CD4-positive, alpha-beta memory T cell (primary cell): ENCODE data around the gene PLEKHA1. TPM values are rescaled to one million over a fixed set of nuclear protein-coding genes. Genes with fewer than 3 reads are reported as not detected.

Source experiments
- CTCF ChIA-PET: fragments of 350-600 bp; sonication (Branson Sonifier 250); formaldehyde crosslinking; loops from one replicate; lab custom pipeline; 2021; ENCODE audit warnings: inconsistent platforms; ENCODE audit not compliant: partially characterized antibody; lab: Charles Lee
- POLR2A ChIA-PET: fragments of 350-600 bp; sonication (Branson Sonifier 250); formaldehyde crosslinking; loops from one replicate; lab custom pipeline; 2021; ENCODE audit not compliant: partially characterized antibody; lab: Charles Lee
- DNase-seq, 5 donors: peaks; one replicate each; pipeline versions ENCODE4 v3.0.0 to v3.0.0-alpha.2; 2020 to 2022; ENCODE audit warnings: mixed read lengths in 1 of 5
- H3K27ac ChIP-seq: one replicate; pipeline ENCODE4 v1.7.0; 2013; ENCODE audit warnings: low read depth, low read length
- H3K27me3 ChIP-seq: 2 replicates; pipeline ENCODE4 v1.7.0; 2013; ENCODE audit warnings: mild to moderate bottlenecking, low read length, moderate library complexity; ENCODE audit not compliant: insufficient read depth
- H3K36me3 ChIP-seq: 2 replicates; pipeline ENCODE4 v1.7.0; 2013; ENCODE audit warnings: mild to moderate bottlenecking, low read length, moderate library complexity; ENCODE audit not compliant: insufficient read depth
- H3K4me1 ChIP-seq: 2 replicates; pipeline ENCODE4 v1.7.0; 2013; ENCODE audit warnings: mild to moderate bottlenecking, low read length, moderate library complexity; ENCODE audit not compliant: insufficient read depth
- H3K4me3 ChIP-seq, 2 donors: one replicate each; pipeline ENCODE4 v1.7.0; 2013; ENCODE audit warnings: low read length in 2 of 2, mild to moderate bottlenecking in 1 of 2
- H3K9me3 ChIP-seq, 2 donors: one replicate each; pipeline ENCODE4 v1.7.0; 2013; ENCODE audit warnings: low read length in 2 of 2, control low read depth in 1 of 2; ENCODE audit not compliant: control insufficient read depth in 1 of 2
- H3K27ac Mint-ChIP-seq, 7 donors: one replicate each; pipeline ENCODE4 v1.8.0; 2020 to 2021; ENCODE audit warnings: mixed read lengths in 7 of 7, mild to moderate bottlenecking in 6 of 7, inconsistent platforms in 3 of 7, moderate library complexity in 3 of 7
- H3K27me3 Mint-ChIP-seq, 2 donors: one replicate each; pipeline ENCODE4 v1.8.0; 2020 to 2021; ENCODE audit warnings: mixed read lengths in 2 of 2
- H3K36me3 Mint-ChIP-seq, 2 donors: one replicate each; pipeline ENCODE4 v1.8.0; 2020 to 2021; ENCODE audit warnings: mixed read lengths in 2 of 2, inconsistent platforms in 1 of 2, mild to moderate bottlenecking in 1 of 2
- H3K4me1 Mint-ChIP-seq, 4 donors: one replicate each; pipeline ENCODE4 v1.8.0; 2020 to 2021; ENCODE audit warnings: mixed read lengths in 4 of 4, mild to moderate bottlenecking in 1 of 4
- H3K4me3 Mint-ChIP-seq, 8 donors: one replicate each; pipeline ENCODE4 v1.8.0; 2020 to 2021; ENCODE audit warnings: mixed read lengths in 8 of 8, mild to moderate bottlenecking in 7 of 8, moderate library complexity in 6 of 8, inconsistent platforms in 3 of 8
- H3K9me3 Mint-ChIP-seq, 8 donors: one replicate each; pipeline ENCODE4 v1.8.0; 2020 to 2021; ENCODE audit warnings: mixed read lengths in 8 of 8, mild to moderate bottlenecking in 5 of 8, inconsistent platforms in 3 of 8, moderate library complexity in 1 of 8
- intact Hi-C: fragments of 100-400 bp; cut with micrococcal nuclease; formaldehyde crosslinking; loops from one replicate; pipeline ENCODE4 v1.15.1; 2023
- polyA plus RNA-seq, 2 donors: library from polyadenylated mRNA; unstranded; fragments of 300-500 nt; fragmentation: Illumina TruSeq; gene quantifications; one replicate each; pipeline ENCODE4 v1.2.3, GENCODE V29; 2021
- total RNA-seq, 2 experiments: library from RNA; stranded (reverse); gene quantifications; one replicate each; pipeline ENCODE4 v1.2.3, GENCODE V29; 2021

Gene PLEKHA1
- total and polyA plus RNA-seq, 4 experiments from 2014 or later, result 62.9 to 92.9 (median 80.1) TPM

DNA sequence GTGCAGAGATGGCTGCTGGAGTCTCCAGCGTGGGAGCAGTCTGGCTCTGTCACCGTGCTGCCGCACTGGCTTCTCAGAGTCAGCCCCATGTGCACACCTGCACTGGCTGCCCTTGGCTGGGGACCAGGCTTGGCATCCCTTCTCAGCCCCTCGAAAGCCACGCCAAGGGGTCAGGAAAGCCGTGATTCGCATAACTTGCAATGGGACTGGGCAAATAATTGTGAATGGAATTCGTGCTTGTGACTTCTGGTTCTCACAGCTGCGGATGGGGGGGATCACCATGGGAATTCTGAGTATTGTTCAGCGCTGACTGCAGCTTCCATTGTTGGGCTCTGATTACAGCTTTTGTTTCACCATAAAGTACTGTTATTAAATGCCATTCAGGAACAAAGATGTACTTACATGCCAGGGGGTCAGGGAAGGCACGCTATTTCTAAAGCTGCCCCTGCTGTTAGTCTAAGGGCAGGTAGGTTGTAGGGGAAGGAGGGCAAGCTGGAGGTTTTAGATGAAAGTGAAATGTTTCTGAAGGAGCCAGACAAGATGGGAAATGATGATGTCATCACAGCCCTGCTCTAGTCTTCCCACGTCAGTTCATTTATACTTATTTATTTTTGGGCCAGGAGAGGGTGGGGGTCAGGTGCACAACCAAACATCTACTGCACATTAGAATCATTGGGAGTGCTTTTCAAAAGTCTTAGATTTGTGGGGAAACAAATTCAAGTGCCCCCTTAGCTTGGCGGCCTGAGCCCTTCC lies 5.8 kb upstream of the PLEKHA1 start:
- peaks cover 18 to 24% of the 10 kb centered on the region in 2 donors for H3K27me3 Mint-ChIP-seq
- POLR2A ChIA-PET, result no interaction called here
- CTCF ChIA-PET, result interaction anchor here (1.0 to 1.2 kb wide), 2 partner anchors 8 to 66 kb away, joined by 3 read pairs; no protein-coding TSS in a partner anchor
- no peaks in the 10 kb centered on the region for H3K36me3 ChIP-seq
- peaks cover 3% of the 10 kb centered on the region for H3K4me1 ChIP-seq
- H3K4me3 Mint-ChIP-seq, result peak overlapping the region in 1 of 8 donors; percentile 46
- no peak for DNase-seq
- peaks cover 1 to 8% (median 4%) of the 10 kb centered on the region in 4 donors for H3K4me1 Mint-ChIP-seq
- no peaks in the 10 kb centered on the region for H3K36me3 Mint-ChIP-seq
- H3K4me3 ChIP-seq, result no peak overlapping the region
- H3K9me3 Mint-ChIP-seq, result peaks cover 0 to 5% (median 0%) of the 10 kb centered on the region in 8 donors
- peak overlapping the region in 1 of 7 donors; percentile 27 for H3K27ac Mint-ChIP-seq
- H3K27ac ChIP-seq, result no peak overlapping the region
- intact Hi-C loops, result no loop called here
- H3K9me3 ChIP-seq, result no peaks in the 10 kb centered on the region
- H3K27me3 ChIP-seq, result peaks cover 4% of the 10 kb centered on the region

DNA sequence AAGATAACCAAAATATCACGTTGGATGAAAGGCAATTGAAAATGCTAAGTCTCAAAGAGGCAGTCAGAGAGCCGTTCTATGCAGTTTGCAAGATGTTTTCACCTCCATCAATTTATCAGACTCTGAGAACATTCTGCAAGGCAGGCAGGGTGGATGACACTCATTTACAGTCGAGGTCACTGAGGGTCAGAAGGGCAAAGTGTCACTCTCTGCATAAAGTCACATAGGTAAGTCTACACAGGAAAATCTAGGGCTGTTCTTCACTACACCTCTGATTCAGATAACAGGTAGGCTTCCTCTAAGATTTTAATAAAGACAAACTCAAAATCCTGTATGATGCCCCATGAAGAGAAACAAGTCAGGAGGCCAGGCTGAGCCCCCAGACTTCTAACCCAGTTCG lies 1.4 kb upstream of the PLEKHA1 start:
- CTCF ChIA-PET, result interaction anchor here (0.9 to 3.2 kb wide), 7 partner anchors 30 to 195 kb away, joined by 3 to 31 read pairs (median 3); no protein-coding TSS in a partner anchor
- H3K4me3 Mint-ChIP-seq, result peak overlapping the region; percentile 6 to 92 (median 91)
- H3K27ac ChIP-seq, result no peak overlapping the region
- H3K36me3 ChIP-seq, result no peaks in the 10 kb centered on the region
- H3K27me3 ChIP-seq, result peaks cover 4% of the 10 kb centered on the region
- DNase-seq, result no peak
- POLR2A ChIA-PET, result interaction anchor here (1.4 to 3.5 kb wide), 4 partner anchors 31 to 581 kb away, joined by 4 to 45 read pairs (median 10); partner anchors contain the start of gene C10orf88
- peaks cover 10 to 19% of the 10 kb centered on the region in 2 donors for H3K27me3 Mint-ChIP-seq
- H3K9me3 ChIP-seq, result no peaks in the 10 kb centered on the region
- H3K4me3 ChIP-seq, result no peak overlapping the region
- no peaks in the 10 kb centered on the region for H3K9me3 Mint-ChIP-seq
- peak overlapping the region in 4 of 7 donors; percentile 74 to 96 (median 88) for H3K27ac Mint-ChIP-seq
- H3K36me3 Mint-ChIP-seq, result peaks cover 0 to 12% of the 10 kb centered on the region in 2 donors
- H3K4me1 Mint-ChIP-seq, result peaks cover 16 to 39% (median 25%) of the 10 kb centered on the region in 4 donors
- intact Hi-C loops, result loop anchor here (10.0 kb wide), 1 partner anchor 582 kb away; the partner anchor contains the start of gene C10orf88
- peaks cover 27% of the 10 kb centered on the region for H3K4me1 ChIP-seq

DNA sequence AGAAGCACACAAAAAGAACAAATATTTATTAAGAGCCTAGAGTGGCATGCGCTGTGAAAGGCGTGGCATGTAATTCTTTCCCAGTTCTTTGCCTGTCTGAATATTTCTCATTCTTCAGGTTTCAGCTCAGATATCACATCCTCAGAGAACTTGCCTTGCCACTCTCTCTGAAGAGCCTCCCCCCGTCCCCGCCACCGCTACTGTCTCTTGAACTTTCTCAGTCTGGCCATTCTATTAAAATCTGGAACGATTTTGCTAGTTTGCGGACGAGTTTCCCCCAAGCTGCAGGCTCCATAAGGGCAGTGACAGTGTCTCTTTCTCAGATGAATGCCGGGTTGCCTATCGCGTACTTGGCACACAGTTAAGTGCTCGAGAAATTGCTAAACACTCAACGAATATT lies 787 bp upstream of the PLEKHA1 start:
- DNase-seq, result no peak
- H3K27me3 ChIP-seq, result peaks cover 4% of the 10 kb centered on the region
- ChIA-PET CTCF (interaction anchor here (0.7 to 3.2 kb wide), 11 partner anchors 13 to 194 kb away, joined by 3 to 31 read pairs (median 3); no protein-coding TSS in a partner anchor), POLR2A (interaction anchor here (0.6 to 3.5 kb wide), 22 partner anchors 8 to 780 kb away, joined by 3 to 45 read pairs (median 6); partner anchors contain the start of genes BUB3 and C10orf88)
- Mint-ChIP-seq H3K4me3 (peak overlapping the region; percentile 89 to 96 (median 91)), H3K9me3 (no peaks in the 10 kb centered on the region), H3K27ac (peak overlapping the region; percentile 84 to 98 (median 89)), H3K27me3 (peaks cover 10 to 17% of the 10 kb centered on the region in 2 donors), H3K4me1 (peaks cover 17 to 45% (median 29%) of the 10 kb centered on the region in 4 donors), H3K36me3 (peaks cover 0 to 12% of the 10 kb centered on the region in 2 donors)
- H3K4me1 ChIP-seq, result peaks cover 32% of the 10 kb centered on the region
- no peaks in the 10 kb centered on the region for H3K36me3 ChIP-seq
- intact Hi-C loops, result loop anchor here (1.0 to 10.0 kb wide), 6 partner anchors 43 to 607 kb away; partner anchors contain the start of genes ATE1, C10orf88, FAM24B and PSTK
- H3K27ac ChIP-seq, result peak overlapping the region; percentile 94
- peak overlapping the region; percentile 53 to 64 for H3K4me3 ChIP-seq
- no peaks in the 10 kb centered on the region for H3K9me3 ChIP-seq

DNA sequence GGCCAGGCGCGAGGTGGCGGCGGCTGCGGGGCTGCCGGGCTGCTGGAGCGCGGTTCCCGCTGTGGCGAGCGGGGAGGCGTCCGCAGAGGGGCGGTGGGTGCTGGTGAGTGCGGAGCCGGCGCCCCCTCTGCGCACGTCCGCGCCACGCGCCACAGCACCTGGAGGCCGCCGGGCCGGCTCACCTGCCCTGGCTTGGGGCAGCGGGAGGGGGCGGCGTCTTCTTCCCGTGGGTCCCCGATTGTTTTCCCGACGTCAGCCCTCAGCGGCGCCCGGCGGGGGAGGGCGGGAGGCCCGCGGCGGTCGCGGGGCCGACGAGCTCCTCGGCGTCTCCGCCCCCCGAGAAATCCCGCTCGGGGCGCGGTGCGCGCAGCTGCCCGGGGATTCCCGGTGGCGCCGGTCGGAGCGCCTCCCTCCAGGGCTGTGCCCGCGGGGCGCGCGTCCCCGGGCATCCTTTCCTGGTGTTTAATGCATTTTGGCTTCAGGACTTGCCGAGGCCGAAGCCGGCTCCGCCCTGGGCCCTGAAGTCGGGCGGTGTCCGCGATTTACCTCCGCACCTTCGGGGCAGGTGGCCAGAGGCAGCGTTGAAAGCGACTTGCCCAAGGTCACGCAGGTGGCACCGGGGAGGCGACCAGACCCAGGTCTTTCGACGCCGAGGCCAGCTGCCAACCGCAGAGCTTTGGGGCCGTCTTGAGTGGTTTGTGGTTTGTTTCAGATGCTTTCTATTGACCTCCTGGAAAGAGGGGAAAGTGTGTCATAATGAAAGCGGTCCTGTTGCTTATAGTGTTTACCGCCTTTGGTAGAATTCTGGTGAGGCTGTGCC lies 561 bp downstream of the PLEKHA1 start:
- peak overlapping the region; percentile 87 to 98 (median 96) for H3K27ac Mint-ChIP-seq
- H3K36me3 Mint-ChIP-seq, result peaks cover 10 to 20% of the 10 kb centered on the region in 2 donors
- intact Hi-C loops, result loop anchor here (1.0 to 10.0 kb wide), 8 partner anchors 32 to 633 kb away; partner anchors contain the start of genes ATE1, C10orf88, FAM24B and IKZF5

DNA sequence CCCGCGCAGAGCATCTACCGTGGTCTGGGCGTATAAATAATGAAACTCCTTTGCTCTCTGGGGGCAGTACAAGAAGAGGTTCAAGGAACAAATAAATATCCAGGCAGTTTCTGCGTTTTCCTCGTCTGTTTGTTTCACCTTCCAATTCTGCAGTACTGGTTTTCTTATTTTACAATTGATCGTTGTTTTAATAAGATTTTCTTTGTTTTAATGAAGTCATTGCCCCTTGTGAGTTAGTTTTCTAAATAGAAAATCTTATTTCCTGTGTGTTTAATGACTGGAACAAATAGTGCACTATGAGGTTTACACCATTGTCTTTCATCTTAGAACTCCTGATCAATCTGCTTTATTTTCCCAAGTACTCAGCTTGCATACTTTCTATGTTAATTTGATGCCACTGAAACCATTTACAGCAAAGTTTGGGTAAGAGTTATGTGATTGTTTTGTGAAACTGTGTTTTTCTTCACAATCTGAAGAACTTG lies 1.2 kb downstream of the PLEKHA1 start:
- Mint-ChIP-seq H3K27ac (peak overlapping the region; percentile 87 to 98 (median 96)), H3K9me3 (no peaks in the 10 kb centered on the region), H3K4me3 (peak overlapping the region; percentile 86 to 97 (median 94)), H3K4me1 (peaks cover 34 to 64% (median 48%) of the 10 kb centered on the region in 4 donors), H3K27me3 (peaks cover 4 to 6% of the 10 kb centered on the region in 2 donors), H3K36me3 (peaks cover 16 to 23% of the 10 kb centered on the region in 2 donors)
- ChIA-PET POLR2A (interaction anchor here (1.1 to 3.5 kb wide), 6 partner anchors 11 to 44 kb away, joined by 4 to 45 read pairs (median 13); no protein-coding TSS in a partner anchor), CTCF (interaction anchor here (2.7 to 3.2 kb wide), 2 partner anchors 32 to 59 kb away, joined by 19 to 31 read pairs; no protein-coding TSS in a partner anchor)
- H3K9me3 ChIP-seq, result no peaks in the 10 kb centered on the region
- peaks cover 4% of the 10 kb centered on the region for H3K27me3 ChIP-seq
- H3K36me3 ChIP-seq, result no peaks in the 10 kb centered on the region
- intact Hi-C loops, result loop anchor here (1.0 to 10.0 kb wide), 5 partner anchors 32 to 633 kb away; partner anchors contain the start of genes ATE1, C10orf88 and IKZF5
- H3K4me3 ChIP-seq, result peak overlapping the region; percentile 64 to 89
- DNase-seq, result no peak
- peaks cover 43% of the 10 kb centered on the region for H3K4me1 ChIP-seq
- peak overlapping the region; percentile 94 for H3K27ac ChIP-seq

More for the DNA sequence above, 561 bp downstream of the PLEKHA1 start:
- Mint-ChIP-seq H3K9me3 (no peaks in the 10 kb centered on the region), H3K4me1 (peaks cover 28 to 59% (median 41%) of the 10 kb centered on the region in 4 donors), H3K27me3 (peaks cover 7% of the 10 kb centered on the region in 2 donors), H3K4me3 (peak overlapping the region; percentile 86 to 97 (median 94))
- Histone ChIP-seq H3K27ac (peak overlapping the region; percentile 94), H3K27me3 (peaks cover 4% of the 10 kb centered on the region), H3K4me1 (peaks cover 41% of the 10 kb centered on the region), H3K9me3 (no peaks in the 10 kb centered on the region), H3K36me3 (no peaks in the 10 kb centered on the region), H3K4me3 (peak overlapping the region; percentile 64 to 89)
- peak; percentile 77 to 86 (median 81) for DNase-seq
- CTCF ChIA-PET, result interaction anchor here (1.0 to 3.2 kb wide), 6 partner anchors 15 to 60 kb away, joined by 3 to 31 read pairs (median 11); no protein-coding TSS in a partner anchor
- POLR2A ChIA-PET, result interaction anchor here (0.6 to 3.5 kb wide), 24 partner anchors 9 to 779 kb away, joined by 3 to 45 read pairs (median 6); partner anchors contain the start of genes BUB3 and C10orf88
